SK-N-SH (cell line): Measurements from ENCODE around the gene CBFA2T2. TPM values are rescaled to one million over a fixed set of nuclear protein-coding genes. Genes with fewer than 3 reads are reported as not detected.

ENCODE experiments used
- CTCF ChIA-PET: fragments of 300-600, 350-600 bp; formaldehyde crosslinking; extraction: SDS; loops from one replicate; lab custom pipeline; 2021; lab: Yijun Ruan, JAX
- POLR2A ChIA-PET: fragments of 350-600 bp; sonication (Branson Sonifier 250); formaldehyde crosslinking; extraction: SDS; loops from one replicate; lab custom pipeline; 2020; ENCODE audit warnings: antibody characterized with exemption, inconsistent platforms; lab: Yijun Ruan, JAX
- DNase-seq: peaks from one replicate; pipeline ENCODE4 v3.0.0; 2012
- H2AFZ ChIP-seq: fragments of 200-600 bp; sonication (generic); 2 replicates; pipeline ENCODE4 v1.8.1; 2016; ENCODE audit warnings: antibody characterized with exemption, mild to moderate bottlenecking, low read depth
- H3F3A ChIP-seq: fragments of 200-600 bp; sonication (generic); replicated peaks from 2 replicates; pipeline ENCODE3; 2016; ENCODE audit warnings: antibody characterized with exemption, mild to moderate bottlenecking; ENCODE audit not compliant: insufficient read depth
- H3K27ac ChIP-seq, 2 experiments: fragments of 200-500 bp in 1 of 2; fragments of 200-600 bp in 1 of 2; sonication (Bioruptor generic) in 1 of 2; sonication (generic), shearing (Covaris generic) in 1 of 2; 2 replicates each; pipeline versions ENCODE4 v1.5.1 to v1.6.1; 2014 to 2016; ENCODE audit warnings: low read depth in 2 of 2, inconsistent platforms in 1 of 2, low read length in 1 of 2, mild to moderate bottlenecking in 1 of 2, mixed read lengths in 1 of 2
- H3K27me3 ChIP-seq: fragments of 200-600 bp; sonication (generic), shearing (Covaris generic); 2 replicates; pipeline ENCODE4 v1.6.1; 2016; ENCODE audit warnings: mixed run types; ENCODE audit not compliant: insufficient read depth
- H3K36me3 ChIP-seq, 2 experiments: fragments of 200-500 bp in 1 of 2; fragments of 200-600 bp in 1 of 2; sonication (Bioruptor generic) in 1 of 2; sonication (generic) in 1 of 2; replicated peaks in 1 of 2; 2 replicates each; pipeline versions ENCODE3 to v1.5.1; 2014 to 2016; ENCODE audit warnings: low read length in 1 of 2, mild to moderate bottlenecking in 1 of 2; ENCODE audit not compliant: insufficient read depth in 2 of 2, control insufficient read depth in 1 of 2
- H3K4me1 ChIP-seq, 2 experiments: fragments of 200-500 bp in 1 of 2; fragments of 200-600 bp in 1 of 2; sonication (Bioruptor generic) in 1 of 2; sonication (generic), shearing (Covaris generic) in 1 of 2; 2 replicates each; pipeline versions ENCODE4 v1.5.1 to v1.6.1; 2014 to 2016; ENCODE audit warnings: low read depth in 1 of 2, low read length in 1 of 2, mixed run types in 1 of 2; ENCODE audit not compliant: insufficient read depth in 2 of 2, control insufficient read depth in 1 of 2
- H3K4me2 ChIP-seq: fragments of 200-600 bp; sonication (generic), shearing (Covaris generic); 2 replicates; pipeline ENCODE4 v1.6.1; 2017; ENCODE audit warnings: mixed run types
- H3K4me3 ChIP-seq, 2 experiments: fragments of 200-500 bp in 1 of 2; fragments of 200-600 bp in 1 of 2; sonication (Bioruptor generic) in 1 of 2; sonication (generic), shearing (Covaris generic) in 1 of 2; 2 replicates each; pipeline versions ENCODE4 v1.5.1 to v1.8.1; 2014 to 2016; ENCODE audit warnings: low read depth in 2 of 2, inconsistent platforms in 1 of 2, low read length in 1 of 2, mild to moderate bottlenecking in 1 of 2, mixed read lengths in 1 of 2, moderate library complexity in 1 of 2
- H3K79me2 ChIP-seq: fragments of 200-600 bp; sonication (generic); 2 replicates; pipeline ENCODE4 v1.8.1; 2017; ENCODE audit warnings: mild to moderate bottlenecking; ENCODE audit not compliant: insufficient read depth
- H3K9ac ChIP-seq: fragments of 200-600 bp; sonication (generic); 2 replicates; pipeline ENCODE4 v1.6.1; 2017; ENCODE audit warnings: mixed run types
- H3K9me2 ChIP-seq: fragments of 200-600 bp; sonication (generic); 2 replicates; pipeline ENCODE4 v1.6.1; 2017; ENCODE audit warnings: mixed run types
- H3K9me3 ChIP-seq: fragments of 200-600 bp; sonication (generic); 2 replicates; pipeline ENCODE4 v1.6.1; 2017; ENCODE audit warnings: mixed run types, mild to moderate bottlenecking, moderate library complexity
- H4K20me1 ChIP-seq: fragments of 200-600 bp; sonication (generic); 2 replicates; pipeline ENCODE4 v1.6.1; 2017; ENCODE audit warnings: mild to moderate bottlenecking, mixed run types; ENCODE audit not compliant: insufficient read depth
- CHD2 ChIP-seq: fragments of 150-350 bp; IDR thresholded peaks from 2 replicates; pipeline ENCODE4 v1.6.1; 2018; ENCODE audit warnings: low read length; ENCODE audit not compliant: partially characterized antibody
- ELF1 ChIP-seq: IDR thresholded peaks from 2 replicates; pipeline ENCODE4 v1.4.0; 2012
- EZH2phosphoT487 ChIP-seq: fragments of 200-600 bp; sonication (generic); IDR thresholded peaks from 2 replicates; pipeline ENCODE4 v1.6.1; 2017; ENCODE audit warnings: low read depth, mixed run types, mild to moderate bottlenecking, antibody characterized with exemption, moderate library complexity, borderline replicate concordance
- FOXM1 ChIP-seq: IDR thresholded peaks from 2 replicates; pipeline ENCODE4 v1.4.0; 2012; ENCODE audit warnings: low read depth, mild to moderate bottlenecking
- GATA2 ChIP-seq: sonication (generic); formaldehyde crosslinking; IDR thresholded peaks from 2 replicates; pipeline ENCODE4 v1.5.0; 2020; ENCODE audit warnings: mild to moderate bottlenecking, missing genetic modification reagents
- MEF2A ChIP-seq: IDR thresholded peaks from 2 replicates; pipeline ENCODE4 v1.4.0; 2012; ENCODE audit warnings: low read depth, borderline replicate concordance
- MXI1 ChIP-seq: IDR thresholded peaks from 2 replicates; pipeline ENCODE4 v1.6.1; 2012; ENCODE audit warnings: mild to moderate bottlenecking, low read depth, low read length, improper control_type of control experiment
- NFIC ChIP-seq: IDR thresholded peaks from 2 replicates; pipeline ENCODE4 v1.4.0; 2012; ENCODE audit warnings: borderline replicate concordance
- NRF1 ChIP-seq: IDR thresholded peaks from 2 replicates; pipeline ENCODE4 v1.6.1; 2012; ENCODE audit warnings: low read depth, mild to moderate bottlenecking, low read length
- RAD21 ChIP-seq: IDR thresholded peaks from 2 replicates; pipeline ENCODE4 v1.6.1; 2012; ENCODE audit warnings: mild to moderate bottlenecking, low read length
- RFX5 ChIP-seq: IDR thresholded peaks from 2 replicates; pipeline ENCODE4 v1.6.1; 2012; ENCODE audit warnings: mild to moderate bottlenecking, improper control_type of control experiment, low read length
- SIN3A ChIP-seq: IDR thresholded peaks from 2 replicates; pipeline ENCODE4 v1.6.1; 2012; ENCODE audit warnings: low read depth, mild to moderate bottlenecking, low read length, moderate library complexity, borderline replicate concordance
- SMC3 ChIP-seq: IDR thresholded peaks from 2 replicates; pipeline ENCODE4 v1.6.1; 2012; ENCODE audit warnings: low read depth, low read length, improper control_type of control experiment
- TCF12 ChIP-seq: IDR thresholded peaks from 2 replicates; pipeline ENCODE4 v1.4.0; 2012
- USF2 ChIP-seq: fragments of 150-350 bp; IDR thresholded peaks from 2 replicates; pipeline ENCODE4 v1.6.1; 2017; ENCODE audit warnings: antibody characterized with exemption, low read length, low read depth, borderline replicate concordance
- YY1 ChIP-seq: IDR thresholded peaks from 2 replicates; pipeline ENCODE4 v1.4.0; 2012; ENCODE audit warnings: low read depth, mild to moderate bottlenecking
- ZBTB33 ChIP-seq: IDR thresholded peaks from 2 replicates; pipeline ENCODE4 v1.4.0; 2012; ENCODE audit warnings: low read depth, borderline replicate concordance
- WGBS: methylation state at CpG from one replicate; pipeline ENCODE4 v1.1.6; 2017; ENCODE audit warnings: low lambda C conversion rate; 5-methylcytosine and 5-hydroxymethylcytosine counted together
- polyA plus RNA-seq, 3 experiments: library from polyadenylated mRNA; depleted of rRNA; stranded (reverse); fragments of >200 nt; gene quantifications; 2 replicates each; pipeline ENCODE4 v1.2.3, GENCODE V29; 2012
- TF ChIP-seq, protein P1 (sequence below): IDR thresholded peaks from 2 replicates; pipeline ENCODE4 v1.6.1; 2012; ENCODE audit warnings: mild to moderate bottlenecking, low read depth, low read length, moderate library complexity
- TF ChIP-seq, protein P2 (sequence below): IDR thresholded peaks from 2 replicates; pipeline ENCODE4; 2012

CBFA2T2 gene
- polyA plus RNA-seq, 1 of the 3 experiments (the other 2 are of a cell fraction): 11.0 TPM

DNA sequence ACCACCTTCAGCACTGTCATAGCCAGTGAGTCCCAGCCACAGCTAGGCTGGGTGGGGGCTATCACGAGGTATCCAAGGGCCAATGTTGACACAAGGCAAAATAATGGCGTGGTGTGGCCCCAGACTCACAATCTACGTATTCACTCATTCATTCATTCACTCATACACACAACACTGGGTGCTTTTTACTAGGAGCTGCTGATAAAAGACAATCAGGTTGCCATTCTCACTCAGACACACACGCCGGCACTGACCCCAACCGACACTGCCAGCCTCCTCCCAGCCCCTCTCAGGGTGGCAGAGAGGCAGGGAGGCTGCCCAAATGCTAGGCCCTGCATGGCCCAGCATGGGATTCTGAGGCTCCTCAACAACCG lies 170.8 kb downstream of the CBFA2T2 start:
- no peak overlapping the region for H3K9ac ChIP-seq
- H3K9me2 ChIP-seq: no peaks in the 10 kb centered on the region
- peaks cover 0 to 19% of the 10 kb centered on the region in 2 experiments; a peak in 1 of 4 replicates for H3K4me1 ChIP-seq
- WGBS: 95% methylated on average over 4 of the region's 7 CpGs
- H3K36me3 ChIP-seq: peaks cover 0 to 7% of the 10 kb centered on the region in 2 experiments
- H3K9me3 ChIP-seq: no peaks in the 10 kb centered on the region
- peaks cover 2% of the 10 kb centered on the region for H3F3A ChIP-seq
- no peaks in the 10 kb centered on the region for H4K20me1 ChIP-seq
- no peak overlapping the region for H3K4me2 ChIP-seq
- DNase-seq: no peak
- TF ChIP-seq NRF1: no peak
- TF ChIP-seq ZBTB33: no peak
- no peak for TF ChIP-seq NFIC
- TF ChIP-seq, protein P1, sequence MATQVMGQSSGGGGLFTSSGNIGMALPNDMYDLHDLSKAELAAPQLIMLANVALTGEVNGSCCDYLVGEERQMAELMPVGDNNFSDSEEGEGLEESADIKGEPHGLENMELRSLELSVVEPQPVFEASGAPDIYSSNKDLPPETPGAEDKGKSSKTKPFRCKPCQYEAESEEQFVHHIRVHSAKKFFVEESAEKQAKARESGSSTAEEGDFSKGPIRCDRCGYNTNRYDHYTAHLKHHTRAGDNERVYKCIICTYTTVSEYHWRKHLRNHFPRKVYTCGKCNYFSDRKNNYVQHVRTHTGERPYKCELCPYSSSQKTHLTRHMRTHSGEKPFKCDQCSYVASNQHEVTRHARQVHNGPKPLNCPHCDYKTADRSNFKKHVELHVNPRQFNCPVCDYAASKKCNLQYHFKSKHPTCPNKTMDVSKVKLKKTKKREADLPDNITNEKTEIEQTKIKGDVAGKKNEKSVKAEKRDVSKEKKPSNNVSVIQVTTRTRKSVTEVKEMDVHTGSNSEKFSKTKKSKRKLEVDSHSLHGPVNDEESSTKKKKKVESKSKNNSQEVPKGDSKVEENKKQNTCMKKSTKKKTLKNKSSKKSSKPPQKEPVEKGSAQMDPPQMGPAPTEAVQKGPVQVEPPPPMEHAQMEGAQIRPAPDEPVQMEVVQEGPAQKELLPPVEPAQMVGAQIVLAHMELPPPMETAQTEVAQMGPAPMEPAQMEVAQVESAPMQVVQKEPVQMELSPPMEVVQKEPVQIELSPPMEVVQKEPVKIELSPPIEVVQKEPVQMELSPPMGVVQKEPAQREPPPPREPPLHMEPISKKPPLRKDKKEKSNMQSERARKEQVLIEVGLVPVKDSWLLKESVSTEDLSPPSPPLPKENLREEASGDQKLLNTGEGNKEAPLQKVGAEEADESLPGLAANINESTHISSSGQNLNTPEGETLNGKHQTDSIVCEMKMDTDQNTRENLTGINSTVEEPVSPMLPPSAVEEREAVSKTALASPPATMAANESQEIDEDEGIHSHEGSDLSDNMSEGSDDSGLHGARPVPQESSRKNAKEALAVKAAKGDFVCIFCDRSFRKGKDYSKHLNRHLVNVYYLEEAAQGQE: no peak
- TF ChIP-seq CHD2: no peak
- TF ChIP-seq MXI1: no peak
- TF ChIP-seq YY1: no peak
- TF ChIP-seq, protein P2, sequence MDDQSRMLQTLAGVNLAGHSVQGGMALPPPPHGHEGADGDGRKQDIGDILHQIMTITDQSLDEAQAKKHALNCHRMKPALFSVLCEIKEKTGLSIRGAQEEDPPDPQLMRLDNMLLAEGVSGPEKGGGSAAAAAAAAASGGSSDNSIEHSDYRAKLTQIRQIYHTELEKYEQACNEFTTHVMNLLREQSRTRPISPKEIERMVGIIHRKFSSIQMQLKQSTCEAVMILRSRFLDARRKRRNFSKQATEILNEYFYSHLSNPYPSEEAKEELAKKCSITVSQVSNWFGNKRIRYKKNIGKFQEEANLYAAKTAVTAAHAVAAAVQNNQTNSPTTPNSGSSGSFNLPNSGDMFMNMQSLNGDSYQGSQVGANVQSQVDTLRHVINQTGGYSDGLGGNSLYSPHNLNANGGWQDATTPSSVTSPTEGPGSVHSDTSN: no peak
- no peak for TF ChIP-seq ELF1
- TF ChIP-seq SMC3: no peak
- no peak for TF ChIP-seq USF2
- TF ChIP-seq RAD21: no peak
- no peak for TF ChIP-seq EZH2phosphoT487
- TF ChIP-seq RFX5: no peak
- no peak for TF ChIP-seq GATA2 (CRISPR knock-in tag)
- TF ChIP-seq TCF12: no peak
- no peak for TF ChIP-seq FOXM1
- TF ChIP-seq MEF2A: no peak
- no peak for TF ChIP-seq SIN3A
- no peaks in the 10 kb centered on the region for H3K27me3 ChIP-seq
- no peak overlapping the region for H3K27ac ChIP-seq
- no peaks in the 10 kb centered on the region for H3K79me2 ChIP-seq
- POLR2A ChIA-PET: no interaction called here
- H2AFZ ChIP-seq: no peak overlapping the region
- no peak overlapping the region for H3K4me3 ChIP-seq
- CTCF ChIA-PET: interaction anchor here (0.8 to 1.0 kb wide), 2 partner anchors 18 to 83 kb away, joined by 3 to 4 read pairs; no protein-coding TSS in a partner anchor
